Gastroesophageal sphincter (tissue), 4 donors: Measurements from ENCODE around the gene IFNA6. TPM values are rescaled to one million over a fixed set of nuclear protein-coding genes. Genes with fewer than 3 reads are reported as not detected.

Experiments used
- ATAC-seq: fragments of 150-250 bp; one replicate; pipeline ENCODE4 v1.9.1; 2016; ENCODE audit warnings: mild to moderate bottlenecking, moderate library complexity
- H3K27ac ChIP-seq, 4 donors: fragments of 200-600 bp; sonication (generic) in 3 of 4; 1 replicate in 3 of 4; 2 replicates in 1 of 4; pipeline ENCODE4 v1.5.1; 2016 to 2019
- H3K27me3 ChIP-seq: fragments of 200-600 bp; sonication (generic); one replicate; pipeline ENCODE4 v1.5.1; 2019
- H3K36me3 ChIP-seq, 2 donors: fragments of 200-600 bp; sonication (generic); one replicate each; pipeline ENCODE4 v1.5.1; 2019; ENCODE audit warnings: control low read depth in 1 of 2
- H3K4me1 ChIP-seq, 3 donors: fragments of 200-600 bp; sonication (generic); 1 replicate in 2 of 3; 2 replicates in 1 of 3; pipeline ENCODE4 v1.5.1; 2016 to 2019; ENCODE audit warnings: control low read depth in 2 of 3
- H3K4me3 ChIP-seq, 2 donors: fragments of 200-600 bp; sonication (generic); one replicate each; pipeline ENCODE4 v1.5.1; 2019; ENCODE audit warnings: mild to moderate bottlenecking in 1 of 2, moderate library complexity in 1 of 2
- H3K9me3 ChIP-seq, 3 donors: fragments of 200-600 bp; sonication (generic); one replicate each; pipeline ENCODE4 v1.5.1; 2017 to 2019; ENCODE audit warnings: control low read depth in 2 of 3
- EP300 ChIP-seq: sonication (generic); formaldehyde crosslinking; IDR thresholded peaks from one replicate; pipeline ENCODE4 v1.6.1; 2017; ENCODE audit warnings: antibody characterized with exemption, mild to moderate bottlenecking
- POLR2A ChIP-seq, 2 donors: fragments of 450-650 bp; IDR thresholded peaks; one replicate each; pipeline ENCODE4 v1.6.1; 2017; ENCODE audit warnings: antibody characterized with exemption in 2 of 2, mild to moderate bottlenecking in 2 of 2, moderate library complexity in 1 of 2
- POLR2AphosphoS5 ChIP-seq: sonication (generic); formaldehyde crosslinking; IDR thresholded peaks from one replicate; pipeline ENCODE4 v1.6.1; 2017; ENCODE audit warnings: antibody characterized with exemption
- WGBS, 2 donors: methylation state at CpG; one replicate each; pipeline ENCODE4 v1.1.5; 2018; ENCODE audit warnings: low coverage in 1 of 2; 5-methylcytosine and 5-hydroxymethylcytosine counted together
- total RNA-seq, 4 donors: library from RNA; depleted of rRNA; stranded (reverse); fragments of >200 nt; gene quantifications; one replicate each; pipeline ENCODE4 v1.1.0, GENCODE V29; 2016
- TF ChIP-seq, protein P1 (sequence below), 4 experiments: fragments of 200-600 bp in 2 of 4; fragments of 450-650 bp in 2 of 4; sonication (generic) in 1 of 4; IDR thresholded peaks; one replicate each; pipeline ENCODE4 v1.5.1; 2017 to 2019; ENCODE audit warnings: antibody characterized with exemption in 4 of 4, mild to moderate bottlenecking in 2 of 4, moderate library complexity in 2 of 4

The IFNA6 gene
- total RNA-seq, 4 donors from 2014 or later, result not detected

DNA sequence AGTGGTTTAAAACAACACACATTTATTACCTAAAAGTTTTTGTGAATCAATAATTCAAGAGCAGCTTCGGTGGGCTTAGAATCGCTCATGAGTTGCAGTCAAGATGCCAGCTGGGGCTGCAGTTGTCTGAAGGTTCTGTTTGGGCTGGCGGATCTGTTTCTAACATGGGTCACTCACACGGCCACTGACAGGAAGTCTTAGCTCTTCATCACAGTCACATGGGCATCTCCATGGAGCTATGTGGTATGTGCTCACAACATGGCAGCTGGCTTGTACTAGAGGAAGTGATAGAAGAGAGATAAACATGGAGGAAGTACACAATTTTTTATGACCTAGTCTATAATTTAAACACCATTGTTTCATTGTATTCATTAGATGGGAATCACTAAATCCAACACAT is 26.6 kb downstream of the IFNA6 start:
- no peak overlapping the region for H3K27ac ChIP-seq
- H3K9me3 ChIP-seq, result no peaks in the 10 kb centered on the region
- no CpG with 5 or more reads among the region's 4 CpGs for WGBS, 2 donors
- no peak overlapping the region for H3K4me3 ChIP-seq
- peaks cover 0 to 38% of the 10 kb centered on the region in 2 donors for H3K36me3 ChIP-seq
- no peak for ATAC-seq
- no peak for TF ChIP-seq EP300
- no peak for TF ChIP-seq POLR2A (IDR thresholded peaks at IDR 0.05)
- no peak for TF ChIP-seq POLR2AphosphoS5
- TF ChIP-seq, protein P1, sequence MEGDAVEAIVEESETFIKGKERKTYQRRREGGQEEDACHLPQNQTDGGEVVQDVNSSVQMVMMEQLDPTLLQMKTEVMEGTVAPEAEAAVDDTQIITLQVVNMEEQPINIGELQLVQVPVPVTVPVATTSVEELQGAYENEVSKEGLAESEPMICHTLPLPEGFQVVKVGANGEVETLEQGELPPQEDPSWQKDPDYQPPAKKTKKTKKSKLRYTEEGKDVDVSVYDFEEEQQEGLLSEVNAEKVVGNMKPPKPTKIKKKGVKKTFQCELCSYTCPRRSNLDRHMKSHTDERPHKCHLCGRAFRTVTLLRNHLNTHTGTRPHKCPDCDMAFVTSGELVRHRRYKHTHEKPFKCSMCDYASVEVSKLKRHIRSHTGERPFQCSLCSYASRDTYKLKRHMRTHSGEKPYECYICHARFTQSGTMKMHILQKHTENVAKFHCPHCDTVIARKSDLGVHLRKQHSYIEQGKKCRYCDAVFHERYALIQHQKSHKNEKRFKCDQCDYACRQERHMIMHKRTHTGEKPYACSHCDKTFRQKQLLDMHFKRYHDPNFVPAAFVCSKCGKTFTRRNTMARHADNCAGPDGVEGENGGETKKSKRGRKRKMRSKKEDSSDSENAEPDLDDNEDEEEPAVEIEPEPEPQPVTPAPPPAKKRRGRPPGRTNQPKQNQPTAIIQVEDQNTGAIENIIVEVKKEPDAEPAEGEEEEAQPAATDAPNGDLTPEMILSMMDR (IDR thresholded peaks at IDR 0.05), result no peak
- H3K4me1 ChIP-seq, result peaks cover 3 to 42% (median 6%) of the 10 kb centered on the region in 3 donors
- no peaks in the 10 kb centered on the region for H3K27me3 ChIP-seq

DNA sequence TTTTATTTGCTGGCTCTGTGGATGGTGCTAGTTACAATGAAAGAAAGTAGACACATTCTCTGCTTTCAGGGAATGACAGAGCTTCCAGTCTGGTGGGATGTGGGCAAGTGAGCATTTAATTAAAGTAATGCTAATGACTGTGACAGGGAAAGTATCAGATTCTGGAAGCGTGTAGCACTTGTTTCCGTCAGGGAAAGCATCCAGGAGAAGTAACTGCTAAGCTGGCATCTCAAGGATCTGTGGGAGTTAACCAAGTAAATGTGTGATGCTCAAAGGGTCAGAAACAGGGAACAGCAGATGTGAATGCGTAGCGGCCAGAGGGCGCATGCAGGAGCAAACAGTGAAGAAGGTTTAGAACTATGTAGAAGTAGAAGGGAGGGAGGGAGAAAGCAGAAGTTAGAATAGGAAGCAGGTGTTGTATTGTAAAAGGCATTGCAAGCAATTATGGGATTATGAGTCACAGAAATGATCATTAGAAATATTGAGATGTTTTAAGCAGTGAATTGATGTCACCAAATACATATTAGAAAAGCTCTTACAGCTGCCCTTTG is 27.7 kb downstream of the IFNA6 start:
- Histone ChIP-seq H3K36me3 (peaks cover 0 to 38% of the 10 kb centered on the region in 2 donors), H3K27ac (no peak overlapping the region), H3K4me1 (peaks cover 0 to 31% (median 3%) of the 10 kb centered on the region in 3 donors), H3K9me3 (no peaks in the 10 kb centered on the region), H3K27me3 (no peaks in the 10 kb centered on the region), H3K4me3 (no peak overlapping the region)
- no peak for ATAC-seq
- 80 to 94% methylated on average over 5 of the region's 5 CpGs for WGBS, 2 donors
- TF ChIP-seq POLR2AphosphoS5 (no peak), POLR2A (IDR thresholded peaks at IDR 0.05) (no peak), EP300 (no peak)
- TF ChIP-seq, protein P1 (IDR thresholded peaks at IDR 0.05), result no peak

DNA sequence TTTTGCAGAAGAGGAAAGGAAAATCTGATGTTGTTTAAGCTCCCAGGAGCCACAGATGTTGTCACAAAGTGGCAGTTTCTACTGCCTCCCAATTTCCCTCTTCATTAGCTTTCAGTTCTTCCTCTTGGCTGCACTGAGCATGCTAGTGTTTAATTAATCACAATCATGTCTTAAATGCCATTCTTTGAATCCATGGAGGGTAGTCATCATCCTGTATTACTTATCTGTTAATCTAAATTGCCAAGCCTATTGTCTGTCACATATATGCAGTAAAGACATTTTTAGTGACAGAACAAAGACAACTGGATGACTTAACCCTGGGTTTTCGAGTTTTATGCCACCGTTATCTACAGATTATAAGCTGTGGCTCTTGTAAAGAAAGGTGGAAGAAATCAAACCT is 30.2 kb downstream of the IFNA6 start:
- TF ChIP-seq EP300, result no peak
- Histone ChIP-seq H3K27ac (no peak overlapping the region), H3K36me3 (peaks cover 0 to 38% of the 10 kb centered on the region in 2 donors), H3K4me1 (peaks cover 0 to 18% (median 0%) of the 10 kb centered on the region in 3 donors), H3K4me3 (no peak overlapping the region), H3K27me3 (no peaks in the 10 kb centered on the region), H3K9me3 (no peaks in the 10 kb centered on the region)
- 59 to 88% methylated on average over 2 of the region's 2 CpGs for WGBS, 2 donors
- ATAC-seq, result no peak

DNA sequence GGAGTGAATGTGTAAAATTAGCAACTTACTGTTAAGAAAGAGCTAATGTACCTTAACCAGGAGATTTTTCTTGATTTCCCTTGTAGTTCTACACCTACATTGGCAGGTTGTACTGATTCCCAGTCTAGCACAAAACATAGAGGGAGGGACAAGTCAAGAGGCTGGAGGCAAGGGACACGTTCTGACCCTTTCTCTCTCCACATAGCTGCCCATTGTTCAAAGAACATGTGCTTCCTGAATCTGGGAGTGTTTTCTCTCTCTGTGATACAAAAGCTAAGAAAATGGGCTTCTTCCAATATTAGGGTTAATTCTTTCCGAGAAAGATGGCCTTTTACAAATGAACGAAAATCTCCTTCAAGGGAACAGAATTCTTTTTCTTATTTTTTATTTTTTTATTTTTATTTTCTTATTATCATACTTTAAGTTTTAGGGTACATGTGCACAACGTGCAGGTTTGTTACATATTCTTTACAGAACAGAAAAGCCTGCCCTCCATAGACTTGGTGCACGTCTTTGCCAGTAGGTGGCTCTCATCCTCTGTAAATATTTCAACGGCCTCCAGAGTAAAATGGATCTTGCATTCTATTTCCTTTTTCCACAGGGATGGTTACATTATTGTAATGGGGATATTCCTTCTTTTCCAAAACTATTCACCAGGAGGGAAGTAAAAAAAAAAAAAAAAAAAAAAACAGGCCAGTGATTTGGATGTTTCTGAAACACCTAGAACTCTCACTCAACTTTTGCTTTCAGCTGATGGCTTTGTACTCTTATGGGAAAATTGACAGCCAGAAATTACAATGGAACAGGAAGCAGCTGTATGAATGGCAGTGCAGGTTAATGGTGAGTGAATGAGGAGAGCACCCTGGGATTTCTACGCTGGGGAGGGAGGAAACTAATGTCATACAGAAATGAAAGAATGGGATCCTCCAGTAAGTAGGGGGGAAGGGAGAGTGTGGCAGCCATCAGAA is 32.4 kb downstream of the IFNA6 start:
- no peak overlapping the region for H3K27ac ChIP-seq
- no peaks in the 10 kb centered on the region for H3K9me3 ChIP-seq
- 17 to 18% methylated on average over 5 to 7 of the region's 7 CpGs for WGBS, 2 donors
- no peak overlapping the region for H3K4me3 ChIP-seq
- peak; percentile 65 for ATAC-seq
- H3K4me1 ChIP-seq, result peaks cover 0 to 15% (median 0%) of the 10 kb centered on the region in 3 donors
- no peaks in the 10 kb centered on the region for H3K27me3 ChIP-seq
- TF ChIP-seq POLR2A (IDR thresholded peaks at IDR 0.05), result no peak
- TF ChIP-seq, protein P1 (IDR thresholded peaks at IDR 0.05), result peak; percentile 34 to 70 (median 66)
- peaks cover 0 to 22% of the 10 kb centered on the region in 2 donors for H3K36me3 ChIP-seq

DNA sequence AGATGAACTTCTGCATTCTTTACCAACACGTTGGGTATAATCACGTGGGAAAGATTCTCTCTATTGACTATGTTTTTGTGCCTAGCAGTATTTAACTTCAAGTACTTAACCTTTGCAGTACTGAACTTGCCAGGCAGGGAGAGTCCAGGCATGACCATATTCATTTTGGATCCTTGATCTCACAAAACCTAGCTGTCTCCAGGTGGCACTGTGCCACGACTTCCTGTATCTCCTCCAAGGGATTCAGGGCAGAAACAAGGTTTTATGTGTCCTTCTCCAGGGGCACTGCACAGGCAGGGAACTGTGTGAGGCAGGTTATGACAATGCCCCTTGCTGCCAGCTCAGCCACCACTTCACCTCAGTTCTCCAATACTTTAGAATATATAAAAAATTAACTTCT is 33.8 kb downstream of the IFNA6 start:
- no peaks in the 10 kb centered on the region for H3K9me3 ChIP-seq
- H3K27ac ChIP-seq, result no peak overlapping the region
- ATAC-seq, result no peak
- WGBS, 2 donors, result 11 to 18% methylated on average over 2 to 3 of the region's 3 CpGs
- peaks cover 0 to 10% of the 10 kb centered on the region in 2 donors for H3K36me3 ChIP-seq
- H3K4me1 ChIP-seq, result peaks cover 0 to 15% (median 0%) of the 10 kb centered on the region in 3 donors
- no peaks in the 10 kb centered on the region for H3K27me3 ChIP-seq
- TF ChIP-seq, protein P1 (IDR thresholded peaks at IDR 0.05), result no peak
- no peak for TF ChIP-seq POLR2A (IDR thresholded peaks at IDR 0.05)
- TF ChIP-seq POLR2AphosphoS5, result no peak
- TF ChIP-seq EP300, result no peak
- H3K4me3 ChIP-seq, result no peak overlapping the region
